Heart left ventricle (tissue), 13 donors: ENCODE measurements around the gene KCTD7.

Experiments used
- CTCF ChIP-seq, 12 donors: fragments of 200-600 bp; sonication (generic) in 4 of 12; IDR thresholded peaks; one replicate each; pipeline versions ENCODE4 v1.5.0 to v1.8.0; 2018 to 2022; ENCODE audit warnings: antibody characterized with exemption in 12 of 12, mild to moderate bottlenecking in 5 of 12
- POLR2A ChIP-seq, 2 donors: fragments of 450-650 bp; IDR thresholded peaks; one replicate each; pipeline ENCODE4 v1.6.1; 2017; ENCODE audit warnings: antibody characterized with exemption in 2 of 2, mild to moderate bottlenecking in 2 of 2, moderate library complexity in 2 of 2
- donor health status: ischemic (EF 13 %, LVEDD 7.1; RV severe dilation, severe dysfunction).
- donor health status: DM: no; HTN: yes; CAD: no.
- donor health status: DM: no; HTN: no; CAD: no.
- donor health status: ischemic (EF 25% LVEDD 6.9; RV normal size, moderate dysfunction).
- donor health status: ischemic (EF 25% LVEDD 5.7; RV mildly dilated, moderate dysfunction).
- donor health status: ischemic (EF 35%, LVEDD 5.7; RV mildly dilated, moderate dysfunction).
- donor health status: nonischemic (EF 11% LVEDD 7.7; RV severe dilation, severe dysfunction).
- donor health status: DM: yes; HTN: yes; CAD: no.
- donor health status: PGD.
- donor health status: ischemic (EF 29% LVEDD 5.4; RV normal size, mild dysfunction).
- donor health status: nonischemic (EF 23%, LVEDD 6.1; RV moderate dilation, normal function).

GRCh38 chr7:66668112-66668511 lies 39.4 kb downstream of the KCTD7 start:
- TF ChIP-seq CTCF (IDR thresholded peaks at IDR 0.05): no peak
- no peak for TF ChIP-seq POLR2A (IDR thresholded peaks at IDR 0.05)
